Large intestine (tissue), 3 donors: ENCODE results near the gene RETREG1. TPM values are rescaled to one million over a fixed set of nuclear protein-coding genes. Genes with fewer than 3 reads are reported as not detected.
"Not testable (repeated sequence)": the region's sequence is repeated elsewhere in the genome, so short reads cannot be mapped to it uniquely, and the experiment has no call there.

ENCODE experiments used
- DNase-seq, 2 donors: peaks; one replicate each; pipeline versions ENCODE4 v3.0.0 to v3.0.0-alpha.2; 2013
- H3K27ac ChIP-seq: one replicate; pipeline ENCODE4 v1.5.1; 2013; ENCODE audit warnings: low read length
- H3K27me3 ChIP-seq: 2 replicates; pipeline ENCODE4 v1.6.1; 2013; ENCODE audit warnings: low read length; ENCODE audit not compliant: control insufficient read depth, insufficient read depth
- H3K36me3 ChIP-seq: 2 replicates; pipeline ENCODE4 v1.6.1; 2013; ENCODE audit warnings: low read length; ENCODE audit not compliant: control insufficient read depth, insufficient read depth
- H3K4me1 ChIP-seq: one replicate; pipeline ENCODE4 v1.6.1; 2013; ENCODE audit warnings: low read length; ENCODE audit not compliant: control insufficient read depth, insufficient read depth
- H3K4me3 ChIP-seq: one replicate; pipeline ENCODE4 v1.5.1; 2013; ENCODE audit warnings: low read length
- H3K9me3 ChIP-seq: one replicate; pipeline ENCODE4 v1.6.1; 2013; ENCODE audit warnings: mild to moderate bottlenecking, low read depth, low read length, moderate library complexity; ENCODE audit not compliant: control insufficient read depth
- WGBS: methylation state at CpG from one replicate; pipeline ENCODE4 v1.1.5; 2013; ENCODE audit warnings: low lambda C conversion rate; ENCODE audit not compliant: insufficient coverage; 5-methylcytosine and 5-hydroxymethylcytosine counted together
- polyA plus RNA-seq: library from polyadenylated mRNA; unstranded; fragments of 120-200 nt; gene quantifications from one replicate; pipeline ENCODE4 v1.2.1, GENCODE V29; 2013

RETREG1 gene
- polyA plus RNA-seq, 1 donor, result 27.0 TPM

DNA sequence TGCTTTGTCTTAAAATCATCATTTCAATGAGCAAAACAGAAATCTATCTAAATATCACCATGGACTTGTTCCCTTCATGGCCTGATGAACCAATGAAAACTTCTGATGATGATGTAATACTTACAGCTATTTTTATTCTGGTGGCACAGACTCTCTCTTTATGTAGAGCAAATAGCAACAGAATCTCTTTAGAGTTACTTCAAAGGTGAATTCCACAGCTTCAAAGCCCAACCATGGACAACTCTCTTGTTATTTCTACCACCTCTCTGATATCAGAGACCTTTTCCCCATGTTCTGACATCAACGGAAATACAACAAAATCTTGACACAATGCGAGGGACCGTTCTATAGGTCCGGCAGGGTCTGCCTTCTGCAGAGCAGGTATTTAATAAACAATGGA, 70.1 kb downstream of the RETREG1 start:
- no CpG with 5 or more reads among the region's 4 CpGs for WGBS
- H3K4me1 ChIP-seq, result peaks cover 11% of the 10 kb centered on the region
- no peak for DNase-seq
- H3K9me3 ChIP-seq, result no peaks in the 10 kb centered on the region
- H3K36me3 ChIP-seq, result no peaks in the 10 kb centered on the region
- no peaks in the 10 kb centered on the region for H3K27me3 ChIP-seq
- H3K4me3 ChIP-seq, result no peak overlapping the region
- H3K27ac ChIP-seq, result no peak overlapping the region

DNA sequence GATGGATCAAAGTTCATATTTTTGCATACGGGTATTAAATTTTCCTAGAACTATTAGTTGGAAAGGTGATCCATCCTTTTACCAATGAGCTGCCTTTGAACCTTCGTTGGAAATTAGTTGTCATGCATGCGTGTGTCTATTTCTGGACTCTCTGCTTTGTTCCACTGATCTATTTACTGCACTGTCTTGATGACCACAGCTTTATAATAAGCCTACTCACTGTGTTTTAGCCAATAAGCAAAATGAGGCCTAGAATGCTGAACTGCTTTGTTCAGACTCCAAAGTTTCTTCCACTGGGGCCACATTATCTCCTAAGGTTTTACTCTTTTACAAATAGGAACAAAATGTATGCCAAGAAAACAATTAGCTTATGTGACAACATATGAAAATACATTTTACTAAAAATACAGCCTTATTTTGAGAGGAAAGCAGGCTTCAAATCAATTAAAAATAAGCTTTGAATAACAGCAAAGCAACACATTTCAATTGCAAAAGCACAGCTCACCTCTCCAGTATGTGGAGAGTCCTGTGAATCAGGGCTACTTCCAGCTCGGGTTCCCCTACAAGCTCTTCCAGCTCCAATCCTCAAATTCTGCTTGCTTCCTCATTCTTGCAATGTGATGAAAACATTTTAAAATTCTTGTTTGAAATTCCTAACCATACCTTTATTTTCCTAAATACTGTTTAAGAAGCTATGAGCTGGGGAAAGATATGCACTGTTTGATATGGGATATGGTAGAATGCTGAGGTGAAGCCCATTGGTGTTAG, 72.0 kb downstream of the RETREG1 start:
- H3K4me3 ChIP-seq, result no peak overlapping the region
- peak overlapping the region; percentile 19 for H3K27ac ChIP-seq
- H3K27me3 ChIP-seq, result no peaks in the 10 kb centered on the region
- DNase-seq, result no peak
- peaks cover 11% of the 10 kb centered on the region for H3K4me1 ChIP-seq
- no peaks in the 10 kb centered on the region for H3K9me3 ChIP-seq
- WGBS, result 80% methylated on average over 1 of the region's 4 CpGs
- no peaks in the 10 kb centered on the region for H3K36me3 ChIP-seq

DNA sequence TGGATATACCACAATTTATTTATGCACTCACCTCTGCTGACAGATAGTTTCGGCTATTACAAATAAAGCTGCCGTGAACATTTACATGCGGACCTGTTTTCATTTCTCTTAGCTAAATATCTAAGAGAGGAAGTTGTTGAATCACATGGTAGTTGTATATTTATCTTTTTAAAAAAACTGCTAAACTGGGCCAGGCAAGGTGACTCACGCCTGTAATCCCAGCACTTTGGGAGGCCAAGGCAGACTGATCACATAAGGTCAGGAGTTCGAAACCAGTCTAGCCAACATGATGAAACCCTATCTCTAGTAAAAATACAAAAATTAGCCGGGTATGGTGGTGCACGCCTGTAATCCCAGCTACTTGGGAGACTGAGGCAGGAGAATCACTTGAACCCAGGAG, 73.6 kb downstream of the RETREG1 start:
- peaks cover 24% of the 10 kb centered on the region for H3K4me1 ChIP-seq
- H3K9me3 ChIP-seq, H3K27ac ChIP-seq, H3K4me3 ChIP-seq, H3K27me3 ChIP-seq, DNase-seq, H3K36me3 ChIP-seq: not testable (repeated sequence)
- no CpG with 5 or more reads among the region's 7 CpGs for WGBS

DNA sequence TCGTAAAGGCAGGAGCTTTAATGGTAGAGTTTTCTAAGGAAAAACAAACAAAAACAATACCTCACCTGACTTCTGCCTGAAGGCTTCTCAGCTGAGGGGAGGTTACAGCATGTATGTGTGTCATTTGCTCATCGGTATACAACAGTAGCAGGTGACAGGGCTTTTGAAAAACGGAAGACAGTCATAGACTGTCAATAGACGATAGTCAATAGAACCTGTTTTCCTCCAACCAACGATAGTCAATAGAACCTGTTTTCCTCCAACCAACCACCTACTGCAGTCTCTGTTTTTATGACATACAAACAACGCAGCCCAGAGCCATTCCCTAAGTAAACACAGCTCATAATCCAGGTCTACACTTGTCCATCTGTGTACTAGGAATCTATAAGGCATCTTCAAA, 74.6 kb downstream of the RETREG1 start:
- WGBS, result no CpG with 5 or more reads among the region's 6 CpGs
- H3K4me3 ChIP-seq, result no peak overlapping the region
- no peaks in the 10 kb centered on the region for H3K36me3 ChIP-seq
- peak; percentile 29 to 54 for DNase-seq
- H3K4me1 ChIP-seq, result peaks cover 16% of the 10 kb centered on the region
- no peak overlapping the region for H3K27ac ChIP-seq
- H3K9me3 ChIP-seq, result no peaks in the 10 kb centered on the region
- no peaks in the 10 kb centered on the region for H3K27me3 ChIP-seq

DNA sequence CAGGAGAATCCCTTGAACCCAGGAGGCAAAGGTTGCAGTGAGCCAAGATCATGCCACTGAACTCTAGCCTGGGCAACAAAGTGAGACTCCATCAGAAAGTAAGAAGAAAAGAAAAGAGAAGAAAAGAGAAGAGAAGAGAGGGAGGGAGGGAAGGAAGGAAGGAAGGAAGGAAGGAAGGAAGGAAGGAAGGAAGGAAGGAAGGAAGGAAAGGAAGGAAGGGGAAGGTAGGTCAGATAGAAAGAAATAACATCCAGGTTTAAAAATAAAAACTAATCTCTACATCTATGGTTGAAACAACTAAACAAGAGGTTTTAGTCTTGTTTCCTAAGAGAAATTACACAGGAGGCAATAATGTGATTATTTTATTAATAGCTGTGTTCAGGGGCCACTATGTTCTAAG, 75.2 kb downstream of the RETREG1 start:
- not testable (repeated sequence) for DNase-seq, H3K27ac ChIP-seq, H3K36me3 ChIP-seq, H3K9me3 ChIP-seq, H3K27me3 ChIP-seq, H3K4me3 ChIP-seq
- peaks cover 16% of the 10 kb centered on the region for H3K4me1 ChIP-seq

DNA sequence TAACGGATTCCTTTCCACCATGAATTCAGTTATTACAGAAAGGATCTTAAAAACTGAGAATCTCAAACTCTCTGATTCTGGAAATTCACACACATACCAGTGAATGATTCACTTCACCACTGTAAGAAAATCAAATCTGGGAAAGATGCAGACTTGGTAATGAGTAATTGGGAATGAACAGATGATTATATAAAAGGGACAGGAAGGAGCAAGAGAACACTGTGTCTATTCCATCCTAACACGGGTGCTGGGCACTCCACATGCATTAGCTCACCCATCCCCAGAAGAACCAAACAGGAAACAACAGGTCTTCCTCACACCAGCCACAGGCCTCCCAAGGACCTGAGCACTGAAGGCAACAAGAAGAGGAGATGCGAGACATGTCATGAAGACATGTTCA, 76.4 kb downstream of the RETREG1 start:
- H3K36me3 ChIP-seq, result no peaks in the 10 kb centered on the region
- no peak overlapping the region for H3K27ac ChIP-seq
- no peaks in the 10 kb centered on the region for H3K9me3 ChIP-seq
- H3K4me3 ChIP-seq, result no peak overlapping the region
- no peak for DNase-seq
- H3K4me1 ChIP-seq, result peaks cover 16% of the 10 kb centered on the region
- no CpG with 5 or more reads among the region's 3 CpGs for WGBS
- H3K27me3 ChIP-seq, result no peaks in the 10 kb centered on the region

DNA sequence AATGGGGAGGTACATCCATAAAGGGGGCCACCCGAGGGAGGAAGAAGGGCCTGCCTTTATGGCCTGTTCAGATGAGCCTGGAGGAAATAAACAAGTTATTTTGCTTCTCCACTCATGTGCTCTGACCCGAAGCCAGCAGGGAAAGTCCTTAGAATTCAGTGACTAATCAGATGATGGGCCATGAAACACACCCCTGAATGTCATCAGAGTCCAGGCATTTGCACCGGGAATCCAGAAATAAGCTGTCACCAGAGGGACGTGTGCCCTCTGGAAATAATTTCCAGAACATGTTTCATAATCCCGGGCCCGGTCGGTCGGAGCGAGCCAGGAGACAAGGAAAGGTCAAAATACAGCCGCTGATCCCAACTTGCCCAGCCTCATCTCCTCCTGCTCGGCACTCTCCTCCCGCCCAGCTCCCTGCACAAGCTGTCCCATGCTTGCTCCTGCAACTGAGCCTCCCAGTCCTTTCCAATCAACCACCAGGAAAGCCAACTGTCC, 77.6 kb downstream of the RETREG1 start:
- no peak overlapping the region for H3K4me3 ChIP-seq
- H3K9me3 ChIP-seq, result no peaks in the 10 kb centered on the region
- H3K4me1 ChIP-seq, result peaks cover 16% of the 10 kb centered on the region
- DNase-seq, result peak; percentile 93 to 97
- peak overlapping the region; percentile 95 for H3K27ac ChIP-seq
- no CpG with 5 or more reads among the region's 12 CpGs for WGBS
- no peaks in the 10 kb centered on the region for H3K36me3 ChIP-seq
- no peaks in the 10 kb centered on the region for H3K27me3 ChIP-seq

DNA sequence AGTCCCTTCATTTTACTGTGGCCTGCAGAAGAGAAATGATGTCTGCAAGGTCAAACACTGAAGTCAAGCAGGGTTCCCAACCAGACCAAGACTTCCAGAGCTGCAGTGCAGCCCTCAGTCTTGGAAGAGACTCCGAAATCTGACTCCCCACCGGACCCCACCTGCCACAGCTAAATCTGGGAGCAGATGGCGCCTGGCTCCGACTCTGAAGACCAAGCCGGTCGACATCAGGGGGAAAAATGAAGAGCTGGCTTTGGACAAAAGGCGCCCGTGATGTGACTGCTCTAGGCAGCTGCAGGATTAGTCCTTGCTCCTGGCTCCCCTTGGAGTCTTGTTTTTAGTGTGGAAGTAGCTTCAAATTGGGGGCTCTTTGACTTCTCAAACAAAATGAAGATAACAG, 78.8 kb downstream of the RETREG1 start:
- no CpG with 5 or more reads among the region's 8 CpGs for WGBS
- no peaks in the 10 kb centered on the region for H3K9me3 ChIP-seq
- H3K27ac ChIP-seq, result no peak overlapping the region
- no peak for DNase-seq
- H3K4me1 ChIP-seq, result peaks cover 16% of the 10 kb centered on the region
- H3K27me3 ChIP-seq, result no peaks in the 10 kb centered on the region
- no peak overlapping the region for H3K4me3 ChIP-seq
- H3K36me3 ChIP-seq, result no peaks in the 10 kb centered on the region

DNA sequence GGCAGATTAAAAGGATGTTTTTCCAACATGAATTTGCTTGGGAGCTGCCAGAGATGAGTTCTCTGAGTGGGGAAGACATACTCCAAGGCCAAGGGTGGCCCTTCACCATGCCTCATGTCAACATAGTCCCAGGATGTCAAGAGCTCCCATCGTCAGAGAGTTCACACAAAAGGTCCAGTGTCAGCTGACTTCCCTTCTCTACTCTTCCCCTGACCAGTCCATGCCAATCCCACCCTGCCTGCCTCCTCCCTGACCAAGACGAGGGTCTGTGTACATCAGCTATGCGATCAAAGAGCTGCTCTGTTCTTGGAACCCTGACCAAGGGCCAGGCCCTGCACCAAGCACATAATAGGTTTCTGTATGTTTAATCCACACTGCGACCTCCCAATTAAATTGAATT, 80.0 kb downstream of the RETREG1 start:
- no CpG with 5 or more reads among the region's 4 CpGs for WGBS
- Histone ChIP-seq H3K9me3 (no peaks in the 10 kb centered on the region), H3K4me3 (no peak overlapping the region), H3K27ac (no peak overlapping the region), H3K27me3 (no peaks in the 10 kb centered on the region), H3K36me3 (no peaks in the 10 kb centered on the region), H3K4me1 (peaks cover 12% of the 10 kb centered on the region)
- no peak for DNase-seq

DNA sequence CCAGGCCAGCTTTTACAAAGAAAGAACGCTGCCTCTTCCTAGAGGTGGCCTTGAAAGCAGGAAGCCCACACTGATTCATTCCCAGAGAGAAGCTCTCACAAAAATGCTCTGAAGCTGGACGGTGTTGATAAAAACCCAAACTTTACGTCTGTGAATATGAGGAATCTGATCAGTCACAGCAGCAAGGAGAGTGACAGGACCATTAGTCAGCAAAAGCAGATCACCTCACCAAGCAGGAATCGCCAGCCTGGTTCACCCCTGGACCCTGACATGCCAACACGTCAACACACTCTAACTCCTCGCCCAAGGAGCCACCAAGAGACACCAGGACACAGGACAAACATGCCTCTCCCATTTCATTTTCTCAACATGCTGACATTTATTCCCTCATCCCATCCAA, 80.6 kb downstream of the RETREG1 start:
- no peak overlapping the region for H3K27ac ChIP-seq
- DNase-seq, result peak; percentile 61 to 64
- H3K4me1 ChIP-seq, result peaks cover 18% of the 10 kb centered on the region
- H3K9me3 ChIP-seq, result no peaks in the 10 kb centered on the region
- no peaks in the 10 kb centered on the region for H3K27me3 ChIP-seq
- H3K4me3 ChIP-seq, result no peak overlapping the region
- no CpG with 5 or more reads among the region's 6 CpGs for WGBS
- H3K36me3 ChIP-seq, result no peaks in the 10 kb centered on the region

DNA sequence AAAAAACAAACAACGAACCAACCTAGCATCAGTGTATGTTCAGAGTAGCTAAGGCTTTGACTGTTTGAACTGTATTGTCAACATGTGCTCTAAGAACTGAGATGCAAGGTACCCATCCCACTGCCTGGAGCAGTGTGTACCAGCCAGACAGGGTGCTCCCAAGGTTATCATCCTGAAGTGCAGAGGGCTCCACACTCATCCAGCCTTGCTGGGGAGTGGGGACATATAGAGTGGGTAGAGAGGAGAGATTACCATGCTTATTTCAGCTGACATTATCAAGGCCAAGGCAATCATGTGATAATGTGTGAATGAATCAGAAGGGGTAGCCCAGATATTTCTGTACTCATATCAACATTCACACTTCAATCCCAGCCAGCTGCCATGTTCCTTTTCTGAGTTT, 82.5 kb downstream of the RETREG1 start:
- WGBS, result no CpG with 5 or more reads among the region's 1 CpG
- no peaks in the 10 kb centered on the region for H3K9me3 ChIP-seq
- H3K27me3 ChIP-seq, result no peaks in the 10 kb centered on the region
- H3K36me3 ChIP-seq, result no peaks in the 10 kb centered on the region
- H3K4me1 ChIP-seq, result peaks cover 31% of the 10 kb centered on the region
- no peak overlapping the region for H3K27ac ChIP-seq
- DNase-seq, result no peak
- H3K4me3 ChIP-seq, result no peak overlapping the region
